GM10266 (cell line): ENCODE results near the gene OR6C76.
"Not testable (repeated sequence)": the region's sequence is repeated elsewhere in the genome, so short reads cannot be mapped to it uniquely, and the experiment has no call there.

Source experiments
- DNase-seq: peaks from one replicate; pipeline ENCODE4 v3.0.0; 2012; ENCODE audit errors: extremely low spot score
- TF ChIP-seq, protein P1 (sequence below): IDR thresholded peaks from 2 replicates; pipeline ENCODE4 v1.5.1; 2012; ENCODE audit warnings: mild to moderate bottlenecking, low read depth; ENCODE audit not compliant: control insufficient read depth, insufficient read depth; ENCODE audit errors: missing control alignments

The OR6C76 gene

DNA sequence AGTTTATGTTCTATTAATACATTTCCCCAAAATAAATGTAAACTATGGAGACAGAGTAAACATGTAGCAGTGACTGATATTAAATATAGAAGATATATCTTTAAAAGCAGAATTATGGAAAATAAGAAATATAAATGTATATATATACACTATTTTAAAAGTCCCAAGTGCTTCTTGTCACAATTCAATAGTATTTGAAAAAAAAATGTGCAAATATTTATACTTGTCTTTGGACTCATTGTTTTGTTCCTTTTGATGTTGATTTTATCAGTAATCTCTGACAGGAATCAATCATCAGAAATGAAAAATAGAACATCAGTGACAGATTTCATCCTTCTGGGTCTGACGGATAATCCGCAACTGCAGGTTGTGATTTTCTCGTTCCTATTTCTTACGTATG, at the start of gene OR6C76:
Gene OR6C76, plus strand, starts transcription at position 301 of the 400 bp plus-strand sequence. Its CDS starts 0 bp downstream, at position 301.
- DNase-seq: no peak
- TF ChIP-seq, protein P1, sequence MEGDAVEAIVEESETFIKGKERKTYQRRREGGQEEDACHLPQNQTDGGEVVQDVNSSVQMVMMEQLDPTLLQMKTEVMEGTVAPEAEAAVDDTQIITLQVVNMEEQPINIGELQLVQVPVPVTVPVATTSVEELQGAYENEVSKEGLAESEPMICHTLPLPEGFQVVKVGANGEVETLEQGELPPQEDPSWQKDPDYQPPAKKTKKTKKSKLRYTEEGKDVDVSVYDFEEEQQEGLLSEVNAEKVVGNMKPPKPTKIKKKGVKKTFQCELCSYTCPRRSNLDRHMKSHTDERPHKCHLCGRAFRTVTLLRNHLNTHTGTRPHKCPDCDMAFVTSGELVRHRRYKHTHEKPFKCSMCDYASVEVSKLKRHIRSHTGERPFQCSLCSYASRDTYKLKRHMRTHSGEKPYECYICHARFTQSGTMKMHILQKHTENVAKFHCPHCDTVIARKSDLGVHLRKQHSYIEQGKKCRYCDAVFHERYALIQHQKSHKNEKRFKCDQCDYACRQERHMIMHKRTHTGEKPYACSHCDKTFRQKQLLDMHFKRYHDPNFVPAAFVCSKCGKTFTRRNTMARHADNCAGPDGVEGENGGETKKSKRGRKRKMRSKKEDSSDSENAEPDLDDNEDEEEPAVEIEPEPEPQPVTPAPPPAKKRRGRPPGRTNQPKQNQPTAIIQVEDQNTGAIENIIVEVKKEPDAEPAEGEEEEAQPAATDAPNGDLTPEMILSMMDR: no peak

DNA sequence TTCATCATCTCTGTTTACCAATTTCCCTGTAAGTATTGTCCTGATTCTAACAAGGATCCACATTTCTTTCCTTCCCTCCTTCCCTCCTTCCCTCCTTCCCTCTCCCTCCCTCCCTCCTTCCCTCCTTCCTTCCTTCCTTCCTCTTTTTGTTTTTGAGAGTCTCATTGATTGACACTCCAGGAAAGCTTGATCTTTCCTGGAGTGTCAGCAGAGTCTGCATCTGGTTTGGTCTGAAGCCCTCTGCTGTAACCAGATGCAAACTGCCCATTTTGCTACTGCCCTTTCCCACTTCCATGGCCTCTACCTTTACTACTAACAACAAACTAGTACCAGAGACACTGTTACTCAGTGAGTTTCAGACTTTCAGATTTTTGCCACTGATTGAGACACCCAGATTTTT, 40.2 kb upstream of the OR6C76 start:
- DNase-seq: no peak
- TF ChIP-seq, protein P1: no peak

DNA sequence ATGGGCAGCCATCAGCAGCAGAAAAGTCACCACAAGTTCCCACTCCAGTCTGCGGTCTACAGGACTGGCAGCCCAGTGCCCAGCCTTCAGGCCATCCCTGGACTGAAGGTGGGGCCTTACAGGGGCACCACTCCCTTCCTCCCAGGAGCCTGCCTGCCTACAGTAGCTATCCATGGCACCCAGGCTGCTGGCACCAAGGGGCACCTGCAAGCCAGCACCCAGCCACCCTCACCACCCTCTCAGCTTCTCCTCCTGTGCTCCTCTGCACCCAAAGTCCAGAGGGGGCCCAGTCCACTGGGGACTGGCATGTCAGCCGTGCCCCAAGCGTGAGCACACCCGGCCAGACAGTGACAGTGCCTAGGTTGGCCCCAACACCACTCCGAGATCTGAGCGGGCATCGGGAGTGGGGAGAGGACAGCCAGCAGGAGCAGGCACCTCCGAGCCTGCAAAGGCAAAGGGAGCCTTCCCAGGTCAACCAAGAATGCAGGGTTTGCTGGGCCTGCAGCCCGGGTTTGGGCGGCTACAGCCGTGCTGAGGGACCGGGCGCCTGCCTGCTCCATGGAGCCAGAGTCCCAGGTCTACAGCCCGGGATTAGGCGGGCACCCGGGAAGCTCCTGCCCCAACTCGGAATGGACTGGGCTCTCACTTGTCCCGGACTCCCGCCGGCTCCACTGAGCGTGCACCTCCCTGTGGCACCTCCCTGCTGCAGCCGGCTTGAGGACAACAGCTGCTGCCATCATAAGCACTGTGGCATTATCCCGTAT, 33.8 kb upstream of the OR6C76 start:
- DNase-seq: no peak

DNA sequence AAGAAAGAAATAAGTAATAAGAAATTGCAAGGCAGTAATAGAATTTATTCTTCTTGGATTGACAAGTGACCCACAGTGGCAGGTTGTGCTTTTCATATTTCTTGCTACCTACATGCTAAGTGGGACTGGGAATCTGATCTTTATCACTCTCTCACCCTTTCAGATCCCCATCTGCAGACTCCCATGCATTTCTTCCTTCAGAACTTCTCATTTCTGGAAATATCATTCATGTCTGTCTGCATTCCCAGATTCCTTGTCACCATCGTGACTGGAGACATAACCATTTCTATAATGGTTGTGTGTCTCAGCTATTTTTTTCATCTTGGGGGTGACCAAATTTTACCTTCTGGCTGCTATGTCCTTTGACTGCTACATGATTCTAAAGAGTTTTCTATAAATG, 29.7 kb upstream of the OR6C76 start:
- DNase-seq: no peak
- TF ChIP-seq, protein P1: no peak

More for the DNA sequence above, 33.8 kb upstream of the OR6C76 start:
- TF ChIP-seq, protein P1: no peak

DNA sequence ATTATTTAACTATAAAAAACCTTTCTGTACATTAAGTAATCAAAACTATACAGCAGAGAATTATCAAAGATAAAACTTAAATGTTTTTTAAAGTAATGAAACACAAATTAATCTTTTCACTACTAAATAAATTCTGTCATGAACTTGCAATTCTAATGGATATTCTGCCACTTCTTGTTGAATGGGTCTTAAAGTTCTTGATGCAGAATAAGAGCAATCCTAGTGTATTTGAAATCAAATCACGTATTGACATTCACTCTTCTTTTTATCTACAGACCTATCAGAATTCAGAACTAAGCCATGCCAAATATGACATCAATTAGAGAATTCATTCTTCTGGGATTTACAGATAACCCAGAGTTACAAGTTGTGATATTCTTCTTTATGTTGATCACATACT, 25.8 kb upstream of the OR6C76 start, which contains the start of gene OR6C65:
Gene OR6C65, plus strand, starts transcription at position 301 of the 400 bp plus-strand sequence. Its CDS starts 0 bp downstream, at position 301.
- TF ChIP-seq, protein P1: no peak
- no peak for DNase-seq

DNA sequence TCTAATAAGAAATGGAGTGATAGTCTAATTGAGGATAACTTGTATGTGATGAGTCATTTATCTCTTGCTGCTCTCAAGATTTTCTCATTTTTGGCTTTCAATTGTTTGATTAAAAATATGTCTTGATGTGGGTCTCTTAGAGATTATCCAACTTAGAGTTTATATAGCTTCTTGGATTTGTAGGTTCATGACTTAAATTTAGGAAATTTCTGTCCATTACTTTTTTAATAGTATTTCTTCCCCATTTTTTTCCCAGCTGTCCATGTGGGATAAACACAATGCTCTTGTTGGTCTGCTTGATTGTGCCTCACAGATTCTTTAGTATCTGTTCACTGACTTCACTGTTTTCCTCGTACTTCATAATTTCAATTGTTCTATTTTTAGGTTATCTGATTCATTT, 18.2 kb upstream of the OR6C76 start:
- TF ChIP-seq, protein P1: no peak
- DNase-seq: no peak

DNA sequence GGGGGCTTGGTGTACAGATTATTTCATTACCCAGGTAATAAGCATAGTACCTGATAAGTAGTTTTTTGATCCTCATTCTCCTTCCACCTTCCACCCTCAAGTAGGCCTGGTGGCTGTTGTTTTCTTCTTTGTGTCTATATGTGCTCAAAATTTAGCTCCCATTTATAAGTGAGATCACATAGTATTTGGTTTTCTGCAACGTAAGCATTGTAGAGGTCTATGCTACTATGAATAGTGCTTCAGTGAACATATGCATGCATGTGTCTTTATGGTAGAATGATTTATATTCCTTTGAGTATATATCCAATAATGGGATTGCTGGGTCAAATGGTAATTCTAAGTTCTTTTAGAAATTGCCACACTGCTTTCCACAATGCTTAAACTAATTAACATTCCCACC, 16.9 kb upstream of the OR6C76 start:
- DNase-seq: not testable (repeated sequence)

DNA sequence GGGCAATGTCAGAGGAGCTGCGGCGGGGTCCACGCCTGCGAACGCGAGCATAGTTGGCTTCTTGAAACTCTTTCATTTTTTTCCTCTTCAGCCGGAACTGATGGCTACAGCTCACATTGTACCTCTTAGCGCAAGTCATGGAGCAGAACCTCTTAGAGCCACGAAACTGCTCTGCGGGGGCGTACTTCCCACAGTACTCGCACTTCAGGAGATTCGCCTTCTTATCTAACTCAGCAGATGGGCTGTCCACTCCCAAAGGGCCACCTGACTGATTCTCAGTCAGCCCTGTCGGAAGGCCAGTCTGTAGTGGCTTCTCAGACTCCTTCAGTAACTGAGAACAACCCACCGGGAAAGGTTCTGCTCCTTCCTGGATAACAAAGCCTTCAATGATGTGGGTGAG, 13.9 kb upstream of the OR6C76 start:
- DNase-seq: not testable (repeated sequence)

DNA sequence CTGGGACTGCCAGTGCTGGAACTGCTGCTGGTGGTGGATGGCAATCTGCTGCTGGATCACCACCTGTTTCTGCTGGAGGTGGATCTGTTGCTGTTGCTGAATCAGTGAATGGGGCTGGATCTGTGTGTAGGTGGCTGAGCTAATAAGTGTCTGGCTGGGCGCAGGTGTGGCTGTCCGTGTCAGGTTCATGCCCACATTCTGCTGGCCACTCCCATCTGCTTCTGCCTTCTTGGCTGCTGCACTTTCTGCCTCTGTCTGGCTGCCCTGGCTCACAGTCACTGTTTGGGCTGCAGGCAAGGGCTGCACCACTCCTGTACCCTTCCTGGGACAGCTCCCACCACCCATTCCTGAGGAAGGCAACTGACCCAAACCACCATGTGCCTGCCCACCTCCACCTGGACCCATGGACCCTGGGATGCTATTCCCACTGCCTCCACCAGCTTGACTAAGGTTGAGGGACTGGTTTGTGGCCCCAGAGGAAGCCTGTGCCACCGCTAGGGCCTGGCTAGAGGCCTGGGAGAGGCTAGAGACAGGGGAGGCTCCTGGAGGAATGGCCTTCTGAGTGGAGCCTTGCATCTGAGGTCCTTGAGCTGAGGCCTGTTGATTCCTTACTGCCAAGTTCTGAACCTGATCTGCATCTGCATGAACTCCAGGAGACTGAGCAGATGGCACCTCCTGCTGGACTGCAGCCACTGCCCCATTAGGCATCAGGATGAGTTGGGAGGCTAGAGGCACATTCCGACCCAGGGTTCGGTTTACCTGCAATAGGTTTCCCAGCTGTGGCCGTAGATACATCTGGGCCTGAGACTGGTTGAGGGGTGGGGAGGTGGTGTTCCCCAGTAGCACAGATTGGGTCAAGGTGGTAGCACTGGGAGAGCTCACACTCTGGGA, 12.3 kb upstream of the OR6C76 start:
- DNase-seq: not testable (repeated sequence)

DNA sequence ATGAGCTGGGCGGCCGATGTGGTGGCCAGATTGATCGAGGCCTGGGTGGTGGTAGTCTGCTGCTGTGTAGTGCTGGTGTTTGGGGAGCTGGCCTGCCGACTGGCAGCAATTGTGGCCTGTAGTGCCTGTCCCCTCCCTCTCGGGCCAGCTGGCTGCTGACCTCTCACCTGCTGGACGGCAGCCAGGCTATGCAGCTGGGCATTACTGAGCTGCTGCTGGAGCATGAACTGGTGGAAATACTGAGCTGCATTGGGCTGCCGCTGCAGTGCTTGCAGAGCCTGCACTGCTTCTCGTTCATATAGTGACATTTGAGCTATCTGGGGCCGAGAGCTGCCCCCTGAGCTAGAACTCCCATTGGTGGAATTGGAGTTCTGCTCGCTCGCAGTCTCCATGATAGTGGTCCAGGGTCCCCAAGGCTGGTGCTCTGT, 11.6 kb upstream of the OR6C76 start:
- not testable (repeated sequence) for DNase-seq

DNA sequence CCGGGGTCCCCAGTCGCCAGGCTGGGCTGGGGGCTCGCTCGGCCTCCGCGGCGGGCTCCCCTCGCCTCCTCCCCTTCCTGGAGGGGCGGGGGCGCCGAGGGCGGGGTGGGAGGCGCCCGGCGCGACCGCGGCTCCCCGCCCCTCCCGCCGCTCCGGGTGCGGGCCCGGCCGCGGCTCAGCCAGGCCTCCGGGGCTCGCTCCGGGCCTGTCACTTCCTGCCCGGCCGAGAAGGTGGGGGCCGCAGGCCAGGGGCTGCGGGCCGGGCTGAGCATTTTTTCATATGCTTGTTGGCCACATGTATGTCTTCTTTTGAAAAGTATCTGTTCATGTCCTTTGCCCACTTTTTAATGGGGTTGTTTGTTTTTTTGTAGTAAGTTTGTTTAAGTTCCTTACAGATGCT, 11.2 kb upstream of the OR6C76 start:
- DNase-seq: not testable (repeated sequence)
